Measurements from ENCODE around the gene IPP.

IPP gene

GRCh38 chr1:45750298-45751038 is at the start of gene IPP:
TSS of gene IPP (minus strand) at chr1:45750653. CDS start at chr1:45746411, 4,242 bp downstream.
- peak within 1 kb of the TSS; percentile 75 to 99 (median 98) for H3K27ac ChIP-seq
- H3K4me3 ChIP-seq = peak within 1 kb of the TSS; percentile 54 to 75 (median 61)

DNA sequence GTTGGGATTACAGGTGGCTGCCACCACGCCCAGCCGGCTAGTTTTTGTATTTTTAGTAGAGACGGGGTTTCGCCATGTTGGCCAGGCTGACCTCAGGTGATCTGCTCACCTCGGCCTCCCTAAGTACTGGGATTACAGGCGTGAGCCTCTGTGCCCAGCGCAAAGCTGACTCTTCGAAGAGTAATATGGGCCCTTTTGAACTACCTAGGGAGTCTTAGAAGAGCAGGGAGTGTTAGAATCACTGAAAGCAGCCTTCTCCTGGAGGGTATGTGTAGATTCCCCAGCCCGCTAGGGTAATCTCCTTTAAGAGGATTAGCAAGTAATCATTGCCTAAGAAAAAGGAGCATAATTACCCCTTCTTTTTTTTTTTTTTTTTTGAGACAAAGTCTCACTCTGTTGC is 46.5 kb upstream of the IPP start:
- Histone ChIP-seq H3K4me3 (no peak overlapping the region), H3K27ac (no peak overlapping the region)

GRCh38 chr1:45796381-45796780 is 45.9 kb upstream of the IPP start:
- no peak overlapping the region for H3K4me3 ChIP-seq
- no peak overlapping the region for H3K27ac ChIP-seq

DNA sequence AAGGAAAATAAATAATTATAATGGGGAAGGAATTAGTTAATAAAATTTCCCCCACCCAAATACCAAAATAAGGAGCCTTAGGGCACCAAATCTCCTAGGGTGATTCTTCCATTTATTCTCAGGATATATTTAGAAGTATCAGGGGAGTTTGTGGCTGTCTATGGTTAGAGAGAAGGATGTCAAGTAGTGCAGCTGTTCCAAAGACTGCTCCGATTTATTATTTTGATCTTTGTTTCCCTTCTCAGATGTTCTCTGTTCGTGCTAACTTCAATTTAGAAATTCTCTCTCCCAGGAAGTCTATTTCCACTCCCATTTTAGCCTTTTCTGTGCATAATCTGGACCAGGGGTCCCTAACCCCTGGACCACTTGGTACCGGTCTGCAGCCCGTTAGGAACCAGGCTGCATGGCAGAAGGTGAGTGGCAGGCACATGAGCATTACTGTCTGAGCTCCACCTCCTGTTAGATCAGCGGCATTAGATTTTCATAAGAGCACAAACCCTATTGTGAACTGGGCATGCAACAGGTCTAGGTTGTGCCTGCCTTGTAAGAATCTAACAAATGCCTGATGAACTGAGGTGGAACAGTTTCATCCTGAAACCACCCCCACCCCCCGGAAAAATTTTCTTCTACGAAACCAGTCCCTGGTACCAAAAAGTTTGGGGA is 43.6 kb upstream of the IPP start:
- Histone ChIP-seq H3K27ac (no peak overlapping the region), H3K4me3 (no peak overlapping the region)

- H3K27ac ChIP-seq = no peak overlapping the region
- no peak overlapping the region for H3K4me3 ChIP-seq
These were observed 42.3 kb upstream of the IPP start for GRCh38 chr1:45792744-45793143.

DNA sequence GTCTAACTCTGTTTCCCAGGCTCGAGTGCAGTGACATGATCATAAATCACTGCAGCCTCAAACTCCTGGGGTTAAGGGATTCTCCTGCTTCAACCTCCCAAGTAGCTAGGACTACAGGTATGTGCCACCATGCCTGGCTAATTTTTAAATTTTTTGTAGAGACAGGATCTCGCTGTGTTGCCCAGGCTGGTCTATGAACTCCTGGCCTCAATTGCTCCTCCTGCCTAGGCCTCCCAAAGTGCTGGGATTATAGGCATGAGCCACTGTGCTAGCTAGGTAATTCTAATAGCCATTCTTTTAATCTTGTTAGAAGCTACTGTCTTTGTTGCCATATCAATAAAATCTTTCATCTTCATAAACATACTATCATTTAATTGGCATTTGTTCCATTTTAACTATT is 39.1 kb upstream of the IPP start:
- no peak overlapping the region for H3K4me3 ChIP-seq
- H3K27ac ChIP-seq = no peak overlapping the region

DNA sequence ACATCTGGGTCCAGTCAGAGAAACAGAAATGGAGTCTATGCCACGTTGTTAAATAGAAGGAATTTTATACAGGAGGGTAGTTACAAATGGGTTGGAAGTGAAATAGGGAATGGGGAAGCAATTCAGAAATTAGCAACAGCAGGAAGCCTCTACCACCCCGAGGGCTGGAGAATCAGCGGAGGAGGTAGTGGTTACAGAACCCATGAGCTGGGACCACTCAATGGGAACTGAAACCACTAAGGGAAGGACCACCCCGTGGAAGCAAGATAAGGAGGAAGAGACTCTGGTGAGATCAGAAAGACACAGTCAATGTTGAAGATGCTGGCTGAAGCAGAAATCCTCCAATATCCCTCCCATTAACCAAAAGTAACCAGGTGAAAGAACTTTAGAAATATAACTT is 37.5 kb upstream of the IPP start:
- Histone ChIP-seq H3K4me3 (no peak overlapping the region), H3K27ac (no peak overlapping the region)

DNA sequence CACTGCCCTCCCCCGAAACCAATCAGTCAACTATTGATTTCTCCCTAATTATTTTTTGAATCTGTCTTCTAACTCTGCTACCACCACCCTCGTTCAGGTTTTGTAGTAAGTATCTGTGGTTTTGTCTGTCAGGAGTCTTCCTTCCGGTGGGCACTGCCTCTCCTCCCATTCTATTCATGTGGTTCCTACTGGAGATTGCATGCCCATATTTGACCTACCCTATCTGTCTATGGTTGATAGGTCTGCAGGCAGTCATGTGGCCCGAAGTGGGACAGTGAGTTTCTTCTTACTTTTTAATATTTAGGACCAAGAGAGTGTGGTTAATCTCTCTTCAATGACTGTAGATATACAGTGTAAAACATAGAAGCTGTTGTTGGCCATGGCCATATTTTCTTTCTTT is 35.1 kb upstream of the IPP start:
- Histone ChIP-seq H3K27ac (no peak overlapping the region), H3K4me3 (no peak overlapping the region)

DNA sequence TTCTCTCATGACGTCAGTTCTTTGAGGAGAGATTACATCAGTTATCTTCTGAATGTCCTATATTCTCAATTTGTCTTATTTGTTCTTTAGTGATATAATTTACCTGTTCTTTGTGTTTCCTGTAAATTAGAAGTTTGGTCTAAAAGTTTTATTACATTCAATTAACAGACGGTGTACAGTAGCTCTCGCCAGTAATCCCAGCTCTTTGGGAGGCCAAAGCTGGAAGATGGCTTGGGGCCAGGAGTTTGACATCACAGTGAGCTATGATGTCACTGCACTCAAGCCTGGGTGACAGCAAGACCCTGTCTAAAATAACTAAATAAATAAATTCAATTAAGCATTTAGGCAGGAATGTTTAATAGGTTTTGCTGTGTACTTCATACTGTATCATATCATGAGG is 25.3 kb upstream of the IPP start:
- Histone ChIP-seq H3K4me3 (no peak overlapping the region), H3K27ac (no peak overlapping the region)

- no peak overlapping the region for H3K4me3 ChIP-seq
- no peak overlapping the region for H3K27ac ChIP-seq
These were observed 22.5 kb upstream of the IPP start for GRCh38 chr1:45772971-45773370.

- Histone ChIP-seq H3K27ac (no peak overlapping the region), H3K4me3 (no peak overlapping the region)
These were observed 18.9 kb upstream of the IPP start for GRCh38 chr1:45769261-45769932.

GRCh38 chr1:45767035-45767434 is 16.6 kb upstream of the IPP start:
- H3K4me3 ChIP-seq = no peak overlapping the region
- H3K27ac ChIP-seq = no peak overlapping the region

GRCh38 chr1:45765999-45766792 is 15.7 kb upstream of the IPP start:
- Histone ChIP-seq H3K27ac (no peak overlapping the region), H3K4me3 (no peak overlapping the region)

DNA sequence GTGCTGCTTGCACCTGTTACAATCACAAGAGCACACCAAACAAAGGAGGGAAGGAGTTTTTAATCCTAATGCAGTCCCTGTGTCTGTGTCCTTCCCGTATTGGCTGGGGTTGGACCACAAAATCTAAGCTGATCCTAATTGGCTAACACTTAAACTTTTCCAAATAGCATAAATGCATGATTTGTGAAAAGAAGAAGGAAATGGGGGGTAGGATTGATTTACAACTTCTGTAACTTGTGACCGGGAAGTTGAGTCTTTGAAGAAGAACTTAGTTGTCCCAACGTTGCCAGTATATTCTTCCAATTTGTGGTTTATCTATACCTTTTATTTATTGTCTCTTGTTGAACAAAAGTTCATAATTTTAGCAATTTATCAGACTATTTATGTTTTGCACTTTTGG is 11.8 kb upstream of the IPP start:
- H3K27ac ChIP-seq = no peak overlapping the region
- no peak overlapping the region for H3K4me3 ChIP-seq

GRCh38 chr1:45755697-45756096 is 5.2 kb upstream of the IPP start:
- Histone ChIP-seq H3K4me3 (no peak overlapping the region), H3K27ac (no peak overlapping the region)

- Histone ChIP-seq H3K27ac (no peak overlapping the region), H3K4me3 (no peak overlapping the region)
These were observed 3.0 kb upstream of the IPP start for GRCh38 chr1:45753248-45754037.

GRCh38 chr1:45752441-45753052 is 2.1 kb upstream of the IPP start:
- Histone ChIP-seq H3K4me3 (no peak overlapping the region), H3K27ac (no peak overlapping the region)

GRCh38 chr1:45752014-45752413 is 1.6 kb upstream of the IPP start:
- peak overlapping the region in 7 of 21 experiments; percentile 92 to 99 (median 98) for H3K27ac ChIP-seq

More at GRCh38 chr1:45752014-45752413, 1.6 kb upstream of the IPP start:
- no peak overlapping the region for H3K4me3 ChIP-seq

All from skin epidermis (tissue), 12 donors.